Calu3 (cell line): ENCODE results near the gene IFIH1. TPM values are rescaled to one million over a fixed set of nuclear protein-coding genes. Genes with fewer than 3 reads are reported as not detected.

ENCODE experiments used
- BruUV-seq: library from RNA; stranded (reverse); fragments of 400-500 nt; replicated peaks from 2 replicates; lab custom pipeline; 2021; lab: Mats Ljungman, UMichigan
- CTCF ChIA-PET: fragments of 300-600 bp; sonication (Branson Sonifier 250); formaldehyde crosslinking; loops from one replicate; lab custom pipeline; 2022; ENCODE audit warnings: antibody characterized with exemption; lab: Charles Lee
- DNase-seq: peaks from one replicate; pipeline ENCODE4 v3.0.0; 2022
- H3K27ac Mint-ChIP-seq: one replicate; pipeline ENCODE4 v1.8.0; 2022; ENCODE audit warnings: mixed read lengths; ENCODE audit not compliant: unreplicated experiment
- H3K27me3 Mint-ChIP-seq: one replicate; pipeline ENCODE4 v1.8.0; 2022; ENCODE audit warnings: mixed read lengths; ENCODE audit not compliant: unreplicated experiment
- H3K36me3 Mint-ChIP-seq: one replicate; pipeline ENCODE4 v1.8.0; 2022; ENCODE audit warnings: mild to moderate bottlenecking, moderate library complexity, mixed read lengths; ENCODE audit not compliant: insufficient read depth, unreplicated experiment
- H3K4me1 Mint-ChIP-seq: one replicate; pipeline ENCODE4 v1.8.0; 2022; ENCODE audit warnings: mild to moderate bottlenecking, low read depth, mixed read lengths; ENCODE audit not compliant: unreplicated experiment
- H3K4me3 Mint-ChIP-seq: one replicate; pipeline ENCODE4 v1.8.0; 2022; ENCODE audit warnings: mild to moderate bottlenecking, low read depth, moderate library complexity, mixed read lengths; ENCODE audit not compliant: unreplicated experiment
- H3K9me3 Mint-ChIP-seq: one replicate; pipeline ENCODE4 v1.8.0; 2022; ENCODE audit warnings: low read depth, mixed read lengths; ENCODE audit not compliant: unreplicated experiment
- intact Hi-C: fragments of 100-400 bp; cut with micrococcal nuclease; formaldehyde crosslinking; loops from one replicate; pipeline ENCODE4 v1.10.0; 2022; ENCODE audit not compliant: unreplicated experiment
- total RNA-seq: library from RNA; stranded (reverse); gene quantifications from 2 replicates; pipeline ENCODE4 v1.2.3, GENCODE V29; 2022
- TF ChIP-seq, protein P1 (sequence below): fragments of 200-600 bp; IDR thresholded peaks from one replicate; pipeline ENCODE4 v1.8.0; 2022; ENCODE audit warnings: antibody characterized with exemption; ENCODE audit not compliant: unreplicated experiment

The IFIH1 gene
- total RNA-seq, 1 experiment from 2014 or later, result 63.7 TPM

DNA sequence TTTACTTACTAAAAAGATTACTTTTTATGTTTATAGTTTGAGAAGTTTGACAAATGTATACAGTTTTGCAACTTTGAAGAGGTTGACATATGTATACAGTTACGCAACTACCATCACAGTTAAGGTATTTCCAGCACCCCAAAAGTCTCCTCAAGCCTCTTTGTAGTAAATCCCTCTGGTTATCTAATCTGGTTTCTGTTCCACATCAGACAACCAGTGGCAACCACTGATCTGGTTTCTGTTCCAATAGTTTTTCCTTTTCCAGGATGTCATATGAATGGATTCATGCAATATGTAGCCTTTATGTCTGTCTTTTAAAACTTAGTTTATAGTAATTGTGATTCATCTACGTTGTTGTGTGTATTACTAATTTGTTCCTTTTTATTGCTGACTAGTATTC lies 23.5 kb downstream of the IFIH1 start:
- H3K4me3 Mint-ChIP-seq, result no peak overlapping the region
- intact Hi-C loops, result no loop called here
- H3K27ac Mint-ChIP-seq, result no peak overlapping the region
- DNase-seq, result no peak
- no peaks in the 10 kb centered on the region for H3K9me3 Mint-ChIP-seq
- CTCF ChIA-PET, result no interaction called here
- H3K27me3 Mint-ChIP-seq, result no peaks in the 10 kb centered on the region
- peaks cover 25% of the 10 kb centered on the region for H3K4me1 Mint-ChIP-seq
- no peaks in the 10 kb centered on the region for H3K36me3 Mint-ChIP-seq
- TF ChIP-seq, protein P1, sequence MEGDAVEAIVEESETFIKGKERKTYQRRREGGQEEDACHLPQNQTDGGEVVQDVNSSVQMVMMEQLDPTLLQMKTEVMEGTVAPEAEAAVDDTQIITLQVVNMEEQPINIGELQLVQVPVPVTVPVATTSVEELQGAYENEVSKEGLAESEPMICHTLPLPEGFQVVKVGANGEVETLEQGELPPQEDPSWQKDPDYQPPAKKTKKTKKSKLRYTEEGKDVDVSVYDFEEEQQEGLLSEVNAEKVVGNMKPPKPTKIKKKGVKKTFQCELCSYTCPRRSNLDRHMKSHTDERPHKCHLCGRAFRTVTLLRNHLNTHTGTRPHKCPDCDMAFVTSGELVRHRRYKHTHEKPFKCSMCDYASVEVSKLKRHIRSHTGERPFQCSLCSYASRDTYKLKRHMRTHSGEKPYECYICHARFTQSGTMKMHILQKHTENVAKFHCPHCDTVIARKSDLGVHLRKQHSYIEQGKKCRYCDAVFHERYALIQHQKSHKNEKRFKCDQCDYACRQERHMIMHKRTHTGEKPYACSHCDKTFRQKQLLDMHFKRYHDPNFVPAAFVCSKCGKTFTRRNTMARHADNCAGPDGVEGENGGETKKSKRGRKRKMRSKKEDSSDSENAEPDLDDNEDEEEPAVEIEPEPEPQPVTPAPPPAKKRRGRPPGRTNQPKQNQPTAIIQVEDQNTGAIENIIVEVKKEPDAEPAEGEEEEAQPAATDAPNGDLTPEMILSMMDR, result no peak
- no TSS peak for BruUV-seq

DNA sequence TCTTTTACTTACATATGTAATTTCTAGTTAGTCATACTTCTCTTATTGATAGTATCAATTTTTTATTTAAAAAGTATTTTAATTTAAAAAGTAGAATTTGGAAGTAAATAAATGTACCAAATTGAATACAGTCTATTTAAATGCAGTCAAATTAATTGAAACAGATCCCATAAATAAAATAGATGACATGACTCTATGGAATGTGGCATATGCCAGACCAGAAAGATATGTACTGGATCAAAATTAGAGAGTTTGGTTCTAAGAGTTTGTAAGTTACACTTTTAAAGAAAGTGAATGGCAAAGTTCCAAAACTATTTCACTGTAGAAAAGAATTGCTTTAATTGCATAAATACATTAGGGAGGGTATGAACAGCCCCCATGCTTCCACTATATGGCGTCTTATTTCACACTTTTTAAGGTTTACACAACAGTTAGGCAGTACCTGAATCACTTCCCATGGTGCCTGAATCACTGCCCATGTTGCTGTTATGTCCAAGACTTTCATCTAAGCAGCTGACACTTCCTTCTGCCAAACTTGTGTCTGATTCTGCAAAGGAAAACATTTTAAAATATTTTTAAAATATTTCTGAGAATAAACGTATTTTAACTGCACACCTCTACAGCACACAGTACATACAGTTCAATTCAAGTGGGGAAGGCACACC lies 25.2 kb downstream of the IFIH1 start:
- H3K27me3 Mint-ChIP-seq, result no peaks in the 10 kb centered on the region
- intact Hi-C loops, result no loop called here
- H3K4me1 Mint-ChIP-seq, result peaks cover 27% of the 10 kb centered on the region
- CTCF ChIA-PET, result no interaction called here
- H3K9me3 Mint-ChIP-seq, result no peaks in the 10 kb centered on the region
- TF ChIP-seq, protein P1, result no peak
- no peak for DNase-seq
- no peaks in the 10 kb centered on the region for H3K36me3 Mint-ChIP-seq
- H3K4me3 Mint-ChIP-seq, result no peak overlapping the region
- no peak overlapping the region for H3K27ac Mint-ChIP-seq
- no TSS peak for BruUV-seq

DNA sequence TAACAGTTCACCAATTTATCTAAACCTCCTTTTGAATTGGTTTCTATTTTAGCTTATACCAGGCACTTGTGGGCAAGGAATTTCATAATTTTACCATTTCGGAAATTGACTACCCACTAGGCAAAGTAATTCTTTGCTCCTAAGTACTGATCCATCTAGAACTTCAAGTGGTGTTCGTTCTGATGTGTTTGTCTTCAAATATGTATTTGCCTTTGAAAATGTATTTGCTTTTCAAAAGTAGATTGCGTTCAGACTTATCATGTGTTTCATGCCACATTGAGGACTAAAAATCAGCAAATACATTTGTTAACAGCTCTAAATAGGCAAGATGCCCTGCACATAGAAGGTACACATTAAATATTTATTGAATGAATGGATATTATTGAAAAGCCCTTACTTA lies 26.7 kb downstream of the IFIH1 start:
- Mint-ChIP-seq H3K4me3 (no peak overlapping the region), H3K27ac (no peak overlapping the region), H3K4me1 (peaks cover 27% of the 10 kb centered on the region), H3K9me3 (no peaks in the 10 kb centered on the region), H3K36me3 (no peaks in the 10 kb centered on the region), H3K27me3 (no peaks in the 10 kb centered on the region)
- TSS peak; percentile 11 for BruUV-seq
- TF ChIP-seq, protein P1, result no peak
- CTCF ChIA-PET, result no interaction called here
- intact Hi-C loops, result no loop called here
- no peak for DNase-seq

DNA sequence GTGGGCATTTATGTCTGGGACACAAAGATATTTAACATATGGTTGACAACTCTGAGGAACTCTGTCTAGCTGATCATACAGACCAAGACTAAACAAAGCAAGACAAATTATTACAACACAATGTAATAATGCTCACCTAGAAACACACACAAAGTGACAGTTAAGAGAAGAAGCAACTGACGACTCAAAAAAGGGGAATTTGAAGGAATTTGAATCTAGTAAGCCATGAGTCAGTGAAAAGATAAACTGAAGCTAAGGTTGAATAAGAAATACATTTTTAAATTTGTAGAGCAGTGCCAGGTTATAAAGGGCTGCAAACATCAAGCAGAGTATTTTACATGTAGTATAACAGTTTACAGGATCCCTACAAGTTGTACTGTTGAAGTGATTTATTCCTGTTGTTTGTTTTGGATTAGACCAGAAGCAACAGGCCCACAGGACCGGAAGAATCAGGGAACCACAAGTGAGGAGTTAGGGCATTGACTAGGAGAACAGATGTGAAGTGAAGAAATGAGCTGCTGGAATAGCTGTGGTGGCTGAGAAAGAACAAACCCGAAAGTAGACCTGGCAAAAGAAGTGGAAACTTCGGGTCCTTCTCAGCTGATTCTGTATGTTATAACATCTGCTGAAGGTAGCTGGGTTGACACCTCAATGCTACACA lies 35.6 kb downstream of the IFIH1 start:
- Mint-ChIP-seq H3K4me3 (no peak overlapping the region), H3K27ac (no peak overlapping the region), H3K36me3 (no peaks in the 10 kb centered on the region), H3K9me3 (no peaks in the 10 kb centered on the region), H3K4me1 (no peaks in the 10 kb centered on the region), H3K27me3 (no peaks in the 10 kb centered on the region)
- no TSS peak for BruUV-seq
- no peak for DNase-seq
- TF ChIP-seq, protein P1, result no peak
- intact Hi-C loops, result no loop called here
- CTCF ChIA-PET, result no interaction called here
